Caco-2 (cell line): ENCODE data around the gene CD244. TPM values are rescaled to one million over a fixed set of nuclear protein-coding genes. Genes with fewer than 3 reads are reported as not detected.
"Not testable (repeated sequence)": the region's sequence is repeated elsewhere in the genome, so short reads cannot be mapped to it uniquely, and the experiment has no call there.

Experiments used
- BruUV-seq: library from RNA; stranded (reverse); fragments of 400-500 nt; replicated peaks from 2 replicates; lab custom pipeline; 2021; lab: Mats Ljungman, UMichigan
- CTCF ChIA-PET: fragments of 300-600 bp; sonication (Branson Sonifier 250); formaldehyde crosslinking; loops from one replicate; lab custom pipeline; 2022; ENCODE audit warnings: antibody characterized with exemption; lab: Charles Lee
- POLR2A ChIA-PET: fragments of 300-600 bp; sonication (Branson Sonifier 250); formaldehyde crosslinking; loops from one replicate; lab custom pipeline; 2022; ENCODE audit warnings: antibody characterized with exemption; lab: Charles Lee
- DNase-seq, 2 experiments: peaks; one replicate each; pipeline versions ENCODE4 v3.0.0 to v3.0.0-alpha.2; 2020 to 2022
- H3K27me3 ChIP-seq: replicated peaks from 2 replicates; pipeline ENCODE4 v1.6.0; 2011; ENCODE audit warnings: low read length; ENCODE audit not compliant: control insufficient read depth, insufficient read depth
- H3K36me3 ChIP-seq: 2 replicates; pipeline ENCODE4 v1.5.1; 2011; ENCODE audit warnings: low read length; ENCODE audit not compliant: control insufficient read depth, insufficient read depth
- H3K4me1 ChIP-seq: fragments of 250-450 bp; sonication (Bioruptor Pico); 2 replicates; pipeline ENCODE4 v1.5.1; 2020; ENCODE audit warnings: mild to moderate bottlenecking
- H3K4me3 ChIP-seq: 2 replicates; pipeline ENCODE4 v1.5.1; 2011; ENCODE audit warnings: low read depth, mild to moderate bottlenecking, control low read depth, low read length
- H3K9me3 ChIP-seq: fragments of 250-450 bp; sonication (Bioruptor Pico); 2 replicates; pipeline ENCODE4 v1.5.1; 2020; ENCODE audit warnings: mild to moderate bottlenecking, moderate library complexity
- H3K27ac Mint-ChIP-seq: one replicate; pipeline ENCODE4 v1.8.0; 2022; ENCODE audit warnings: mixed read lengths; ENCODE audit not compliant: unreplicated experiment
- H3K27me3 Mint-ChIP-seq: one replicate; pipeline ENCODE4 v1.8.0; 2022; ENCODE audit warnings: mixed read lengths; ENCODE audit not compliant: insufficient read depth, unreplicated experiment
- H3K36me3 Mint-ChIP-seq: one replicate; pipeline ENCODE4 v1.8.0; 2022; ENCODE audit warnings: mild to moderate bottlenecking, mixed read lengths; ENCODE audit not compliant: insufficient read depth, unreplicated experiment
- H3K4me1 Mint-ChIP-seq: one replicate; pipeline ENCODE4 v1.8.0; 2022; ENCODE audit warnings: low read depth, mixed read lengths; ENCODE audit not compliant: unreplicated experiment
- H3K4me3 Mint-ChIP-seq: one replicate; pipeline ENCODE4 v1.8.0; 2022; ENCODE audit warnings: mild to moderate bottlenecking, moderate library complexity, mixed read lengths; ENCODE audit not compliant: unreplicated experiment
- H3K9me3 Mint-ChIP-seq: one replicate; pipeline ENCODE4 v1.8.0; 2022; ENCODE audit warnings: mixed read lengths; ENCODE audit not compliant: unreplicated experiment
- CTCF ChIP-seq, 2 experiments: fragments of 200-600 bp in 1 of 2; IDR thresholded peaks; 1 replicate in 1 of 2; 2 replicates in 1 of 2; pipeline versions ENCODE4 v1.5.1 to v1.8.0; 2011 to 2022; ENCODE audit warnings: antibody characterized with exemption in 1 of 2, control low read depth in 1 of 2, inconsistent platforms in 1 of 2, low read depth in 1 of 2, low read length in 1 of 2, mild to moderate bottlenecking in 1 of 2, moderate library complexity in 1 of 2; ENCODE audit not compliant: insufficient read depth in 1 of 2, severe bottlenecking in 1 of 2, unreplicated experiment in 1 of 2
- intact Hi-C: fragments of 100-400 bp; cut with micrococcal nuclease; formaldehyde crosslinking; loops from one replicate; pipeline ENCODE4 v1.10.0; 2022; ENCODE audit not compliant: unreplicated experiment
- total RNA-seq: library from RNA; stranded (reverse); gene quantifications from 2 replicates; pipeline ENCODE4 v1.2.3, GENCODE V29; 2022

Gene CD244
- total RNA-seq, 1 experiment from 2014 or later: 0.11 TPM

GRCh38 chr1:160794376-160794775, 68.3 kb downstream of the CD244 start:
- no TSS peak for BruUV-seq
- Histone ChIP-seq H3K4me3 (no peak overlapping the region), H3K9me3 (no peaks in the 10 kb centered on the region), H3K27me3 (no peaks in the 10 kb centered on the region; the same call in 1 of the 2 replicates), H3K4me1 (no peaks in the 10 kb centered on the region), H3K36me3 (no peaks in the 10 kb centered on the region)
- H3K27me3 Mint-ChIP-seq: no peaks in the 10 kb centered on the region
- no peaks in the 10 kb centered on the region for H3K9me3 Mint-ChIP-seq
- H3K27ac Mint-ChIP-seq: no peak overlapping the region
- intact Hi-C loops: no loop called here
- POLR2A ChIA-PET: interaction anchor here (0.5 kb wide), 1 partner anchor 200 kb away, joined by 8 read pairs; no protein-coding TSS in a partner anchor
- CTCF ChIA-PET: interaction anchor here (1.2 kb wide), 1 partner anchor 14 kb away, joined by 4 read pairs; no protein-coding TSS in a partner anchor
- no peak for DNase-seq
- no peak overlapping the region for H3K4me3 Mint-ChIP-seq
- no peaks in the 10 kb centered on the region for H3K36me3 Mint-ChIP-seq
- no peak for TF ChIP-seq CTCF (IDR thresholded peaks at IDR 0.05; ENCODE audit: insufficient read depth in 1 of 2, low read depth in 1 of 2, low read length in 1 of 2, severe bottlenecking in 1 of 2, unreplicated experiment in 1 of 2)
- no peaks in the 10 kb centered on the region for H3K4me1 Mint-ChIP-seq

- H3K27me3 ChIP-seq: no peaks in the 10 kb centered on the region
- H3K9me3 ChIP-seq: no peaks in the 10 kb centered on the region
- no peak for DNase-seq
- Mint-ChIP-seq H3K4me3 (no peak overlapping the region), H3K4me1 (no peaks in the 10 kb centered on the region), H3K27ac (no peak overlapping the region), H3K9me3 (no peaks in the 10 kb centered on the region), H3K27me3 (no peaks in the 10 kb centered on the region), H3K36me3 (no peaks in the 10 kb centered on the region)
- no peaks in the 10 kb centered on the region for H3K36me3 ChIP-seq
- H3K4me3 ChIP-seq: no peak overlapping the region
- no peaks in the 10 kb centered on the region for H3K4me1 ChIP-seq
- intact Hi-C loops: no loop called here
- POLR2A ChIA-PET: no interaction called here
- no peak for TF ChIP-seq CTCF (IDR thresholded peaks at IDR 0.05; ENCODE audit: insufficient read depth in 1 of 2, low read depth in 1 of 2, low read length in 1 of 2, severe bottlenecking in 1 of 2, unreplicated experiment in 1 of 2)
- CTCF ChIA-PET: no interaction called here
- BruUV-seq: no TSS peak
Measured at GRCh38 chr1:160789702-160790611, 72.7 kb downstream of the CD244 start.

GRCh38 chr1:160789051-160789701, 73.5 kb downstream of the CD244 start:
- no peak for DNase-seq
- no peaks in the 10 kb centered on the region for H3K36me3 Mint-ChIP-seq
- H3K4me3 Mint-ChIP-seq: no peak overlapping the region
- H3K4me3 ChIP-seq: no peak overlapping the region
- intact Hi-C loops: no loop called here
- no peaks in the 10 kb centered on the region for H3K27me3 Mint-ChIP-seq
- no peaks in the 10 kb centered on the region for H3K36me3 ChIP-seq
- H3K4me1 Mint-ChIP-seq: no peaks in the 10 kb centered on the region
- BruUV-seq: no TSS peak
- no peaks in the 10 kb centered on the region for H3K9me3 Mint-ChIP-seq
- POLR2A ChIA-PET: no interaction called here
- no peak for TF ChIP-seq CTCF (IDR thresholded peaks at IDR 0.05; ENCODE audit: insufficient read depth in 1 of 2, low read depth in 1 of 2, low read length in 1 of 2, severe bottlenecking in 1 of 2, unreplicated experiment in 1 of 2)
- H3K27me3 ChIP-seq: no peaks in the 10 kb centered on the region
- H3K9me3 ChIP-seq: no peaks in the 10 kb centered on the region
- no peaks in the 10 kb centered on the region for H3K4me1 ChIP-seq
- CTCF ChIA-PET: no interaction called here
- H3K27ac Mint-ChIP-seq: no peak overlapping the region

GRCh38 chr1:160782988-160783765, 79.5 kb downstream of the CD244 start:
- H3K36me3 Mint-ChIP-seq, CTCF ChIA-PET, H3K9me3 ChIP-seq, H3K4me3 Mint-ChIP-seq, BruUV-seq, H3K27me3 Mint-ChIP-seq, H3K9me3 Mint-ChIP-seq, POLR2A ChIA-PET, H3K36me3 ChIP-seq, DNase-seq, H3K27me3 ChIP-seq, intact Hi-C loops, H3K4me3 ChIP-seq, H3K27ac Mint-ChIP-seq: not testable (repeated sequence)
- H3K4me1 Mint-ChIP-seq: peaks cover 14% of the 10 kb centered on the region
- H3K4me1 ChIP-seq: peaks cover 20% of the 10 kb centered on the region
